AG08396 (cell line): Measurements from ENCODE around the gene GRID2.
A peak's percentile ranks its signal among the peaks of the same experiment; 100 is the strongest.
"Not testable (repeated sequence)": the region's sequence is repeated elsewhere in the genome, so short reads cannot be mapped to it uniquely, and the experiment has no call there.

ENCODE experiments used
- DNase-seq: peaks from one replicate; pipeline ENCODE4 v3.0.0; 2012; ENCODE audit warnings: low spot score, mixed read lengths

The GRID2 gene

GRCh38 chr4:92303621-92304027 is at the start of gene GRID2:
Gene GRID2 (plus strand): TSS chr4:92303966.
- peak; percentile 19 for DNase-seq

DNA sequence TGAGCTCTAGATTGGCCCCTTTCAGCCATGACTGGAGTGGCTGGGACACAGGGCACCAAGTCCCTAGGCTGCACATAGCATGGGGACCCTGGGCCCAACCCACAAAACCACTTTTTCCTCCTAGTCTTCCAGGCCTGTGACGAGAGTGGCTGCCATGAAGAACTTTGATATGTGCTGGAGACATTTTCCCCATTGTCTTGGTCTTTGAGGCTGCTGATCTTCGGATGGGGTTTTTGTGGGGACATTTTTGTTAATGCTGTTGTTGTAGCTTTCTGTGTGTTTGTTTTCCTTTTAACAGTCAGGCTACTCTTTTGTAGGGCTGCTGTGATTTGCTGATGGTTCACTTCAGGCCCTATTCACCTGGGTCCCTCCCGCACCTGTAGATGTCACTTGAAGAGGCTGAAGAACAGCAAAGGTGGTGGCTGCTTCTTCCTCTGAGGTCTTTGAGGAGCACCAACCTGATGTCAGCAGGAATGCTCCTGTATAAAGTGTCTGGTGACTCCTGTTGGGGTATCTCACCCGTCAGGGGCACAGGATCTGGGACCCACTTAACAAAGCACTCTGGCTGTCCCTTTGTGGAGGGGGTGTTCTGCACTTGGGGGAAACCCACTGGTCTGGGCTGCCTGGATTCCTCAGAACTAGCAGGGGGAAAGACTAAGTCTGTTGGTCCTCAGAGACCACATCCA is 49.6 kb upstream of the GRID2 start:
- DNase-seq = no peak

DNA sequence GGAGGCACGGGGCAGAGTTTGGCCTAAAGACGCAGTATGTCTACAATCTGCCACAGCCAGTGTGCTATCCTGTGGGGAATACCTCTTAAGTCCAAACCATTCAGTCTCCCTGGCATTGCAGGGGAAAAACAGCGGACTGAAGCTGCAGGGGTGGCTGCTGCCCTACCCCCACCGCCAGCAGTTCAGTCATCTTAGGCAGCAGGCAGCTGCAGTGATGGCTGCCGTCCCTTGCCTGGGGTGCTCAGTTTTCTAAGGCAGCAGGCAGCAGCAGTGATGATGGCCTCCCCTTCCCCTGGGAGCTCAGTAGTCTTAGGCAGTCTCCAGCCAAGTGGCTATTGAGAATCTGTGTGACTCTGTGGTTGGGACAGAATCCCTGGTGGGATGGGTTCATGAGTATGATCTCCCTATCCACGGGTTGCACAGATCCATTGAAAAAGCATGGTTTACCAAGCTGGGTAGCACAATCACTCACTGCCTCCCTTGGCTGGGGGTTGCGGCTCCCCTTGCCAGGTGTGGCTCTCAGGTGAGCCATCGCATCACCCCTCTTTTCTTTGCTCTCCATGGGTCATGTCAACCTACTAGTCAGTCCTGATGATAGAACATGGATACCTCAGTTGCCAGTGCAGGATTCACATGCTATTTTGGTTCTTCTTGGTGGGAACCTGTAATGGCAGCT is 48.9 kb upstream of the GRID2 start:
- DNase-seq = no peak

GRCh38 chr4:92255920-92256244 is 47.9 kb upstream of the GRID2 start:
- no peak for DNase-seq

- no peak for DNase-seq
Measured at GRCh38 chr4:92257931-92258857, 45.6 kb upstream of the GRID2 start.

DNA sequence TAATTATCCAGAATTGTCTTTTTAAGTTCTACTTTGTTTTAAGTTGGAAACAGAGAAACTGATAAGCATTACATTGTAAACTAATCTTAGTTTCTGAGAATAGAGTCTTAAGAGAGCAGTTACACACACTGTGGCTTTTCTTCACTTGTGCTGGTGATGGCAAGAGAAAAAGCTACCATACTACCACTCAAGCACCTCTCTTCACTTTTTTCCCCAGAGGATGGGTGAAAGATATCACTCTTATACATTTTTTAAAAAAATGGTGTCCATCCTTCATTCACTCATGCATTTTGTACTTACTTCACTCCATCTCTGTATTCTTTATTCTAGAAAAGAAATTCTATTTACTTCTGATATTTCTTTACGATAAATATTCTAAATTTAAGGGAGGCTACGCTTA is 42.5 kb upstream of the GRID2 start:
- no peak for DNase-seq

DNA sequence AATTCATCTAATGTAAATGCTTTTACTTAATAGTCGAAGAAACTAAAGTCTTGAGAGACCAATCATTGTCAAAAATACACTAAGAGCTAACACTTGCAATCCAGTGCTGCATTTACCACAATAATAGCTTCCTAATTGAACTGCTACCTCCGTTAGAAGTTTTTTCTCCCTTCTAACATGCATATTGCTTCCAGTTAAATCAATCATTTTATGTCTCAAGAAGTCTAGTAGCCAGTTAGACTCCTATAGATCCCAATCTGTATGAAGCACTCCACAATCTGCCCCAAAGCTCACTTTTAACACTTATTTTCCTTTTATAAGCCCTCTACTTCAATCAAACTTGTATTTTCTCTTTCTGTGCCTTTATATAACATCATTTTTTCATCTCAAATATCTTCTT is 41.4 kb upstream of the GRID2 start:
- no peak for DNase-seq

DNA sequence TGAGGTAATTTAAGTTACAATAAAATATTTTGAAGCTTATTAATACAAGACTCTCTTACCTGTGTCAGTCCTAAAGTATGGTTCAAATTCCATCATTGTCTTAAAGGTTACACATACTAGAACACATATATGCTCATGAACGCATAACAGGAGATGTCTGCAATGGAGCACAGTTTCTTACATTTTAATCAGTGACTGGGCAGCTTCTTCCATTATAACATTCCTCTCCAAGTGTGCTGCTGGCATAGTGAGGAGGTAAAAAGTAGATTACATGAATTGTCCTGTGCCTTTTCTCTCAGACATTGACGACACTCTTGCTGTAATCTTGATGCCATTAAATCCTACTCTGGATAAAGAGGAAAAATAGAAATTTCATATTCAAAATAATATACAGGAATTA is 40.8 kb upstream of the GRID2 start:
- no peak for DNase-seq

DNA sequence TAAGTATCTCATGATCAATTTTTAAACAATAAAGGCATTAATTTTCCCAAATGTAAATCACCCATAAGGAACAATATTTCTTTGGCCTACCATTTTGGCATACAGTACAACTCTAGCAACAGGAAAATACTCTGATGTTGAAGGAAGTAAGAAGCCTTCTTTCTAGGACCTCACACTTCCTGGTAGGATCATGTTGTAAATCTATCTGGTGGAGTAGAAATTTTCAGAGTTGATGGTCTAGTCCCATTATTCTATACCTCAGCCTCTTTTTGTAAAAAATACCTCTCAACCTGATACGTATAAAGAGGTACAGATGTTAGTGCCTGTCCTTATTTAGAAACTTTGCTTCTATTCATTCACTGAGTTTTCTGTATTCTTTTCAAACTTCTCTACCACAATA is 40.2 kb upstream of the GRID2 start:
- no peak for DNase-seq

DNA sequence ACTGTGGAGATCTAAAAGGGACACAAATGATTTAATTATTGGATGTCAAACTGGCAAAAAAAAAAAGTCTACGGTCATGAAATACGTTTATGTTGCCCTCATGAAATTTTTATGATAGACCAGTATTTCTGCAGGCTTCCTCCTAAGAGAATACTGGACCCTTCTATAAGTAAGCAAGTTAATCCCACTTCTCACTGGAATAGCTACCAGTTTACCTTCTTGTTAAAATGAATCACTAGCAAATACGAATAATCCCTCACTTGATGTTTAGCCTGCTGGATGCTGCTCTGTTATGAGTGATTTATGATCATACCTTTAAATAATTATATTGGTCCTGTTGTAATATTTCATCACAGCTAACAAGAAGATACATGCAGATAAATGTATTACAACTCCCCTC is 39.6 kb upstream of the GRID2 start:
- DNase-seq = no peak

GRCh38 chr4:92265021-92265420 is 38.7 kb upstream of the GRID2 start:
- DNase-seq = no peak

GRCh38 chr4:92265798-92266197 is 38.0 kb upstream of the GRID2 start:
- DNase-seq = no peak

DNA sequence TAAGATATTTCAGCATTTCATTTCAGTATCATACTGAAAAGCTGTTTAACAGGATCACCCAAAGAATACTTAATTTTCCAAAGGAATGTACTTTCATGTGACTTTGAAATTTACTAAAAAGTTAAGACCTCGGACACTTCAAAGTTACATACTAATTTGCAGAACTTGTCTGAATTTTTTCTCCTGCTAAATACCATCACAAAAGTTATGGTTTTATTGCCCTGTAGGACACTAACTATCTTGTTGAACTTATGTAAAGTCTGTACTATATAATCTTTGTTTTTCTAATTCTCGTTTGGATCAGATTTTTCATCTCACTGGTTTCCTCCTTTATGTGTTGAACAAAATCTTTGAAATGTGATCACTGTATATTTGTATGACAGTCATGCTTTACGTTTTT is 37.2 kb upstream of the GRID2 start:
- DNase-seq = no peak

DNA sequence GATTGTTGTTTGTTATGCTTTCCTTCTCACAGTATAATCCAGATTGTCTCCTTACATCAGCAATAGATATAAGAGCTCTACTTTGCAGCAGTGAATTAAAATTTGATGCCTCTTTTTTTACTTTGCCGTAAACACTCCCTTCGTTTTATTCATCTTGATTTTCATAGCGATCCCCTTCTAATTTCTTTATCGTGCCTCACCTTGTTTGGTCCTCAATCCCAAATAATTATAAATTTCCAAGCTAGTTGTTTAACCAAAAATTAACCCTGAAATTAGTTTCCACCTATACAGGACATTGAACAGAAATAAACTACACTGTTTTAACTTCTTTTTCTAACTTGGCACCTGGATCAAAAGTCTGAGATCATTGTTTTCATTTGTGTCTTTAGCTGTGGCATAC is 35.1 kb upstream of the GRID2 start:
- DNase-seq = no peak

DNA sequence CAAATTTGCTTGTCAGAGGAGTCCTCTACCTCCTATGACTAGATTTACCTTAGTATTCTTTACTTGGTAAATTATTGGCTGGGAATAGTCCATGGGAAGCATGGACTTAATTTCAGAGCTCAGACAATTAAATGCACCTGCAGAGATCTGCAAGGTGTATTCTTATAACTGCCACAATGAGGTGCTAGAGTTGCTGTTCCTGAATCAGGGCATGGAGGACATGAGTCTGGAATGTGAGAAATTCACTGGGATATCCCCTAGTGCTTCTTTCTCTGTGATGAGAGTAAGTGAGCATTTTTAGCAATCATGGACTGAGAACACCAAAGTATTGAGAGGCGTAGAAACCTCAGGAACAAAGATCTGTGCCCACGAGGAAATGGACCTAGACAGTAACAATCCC is 32.9 kb upstream of the GRID2 start:
- DNase-seq = no peak

- not testable (repeated sequence) for DNase-seq
Measured at GRCh38 chr4:92271551-92271950, 32.2 kb upstream of the GRID2 start.

DNA sequence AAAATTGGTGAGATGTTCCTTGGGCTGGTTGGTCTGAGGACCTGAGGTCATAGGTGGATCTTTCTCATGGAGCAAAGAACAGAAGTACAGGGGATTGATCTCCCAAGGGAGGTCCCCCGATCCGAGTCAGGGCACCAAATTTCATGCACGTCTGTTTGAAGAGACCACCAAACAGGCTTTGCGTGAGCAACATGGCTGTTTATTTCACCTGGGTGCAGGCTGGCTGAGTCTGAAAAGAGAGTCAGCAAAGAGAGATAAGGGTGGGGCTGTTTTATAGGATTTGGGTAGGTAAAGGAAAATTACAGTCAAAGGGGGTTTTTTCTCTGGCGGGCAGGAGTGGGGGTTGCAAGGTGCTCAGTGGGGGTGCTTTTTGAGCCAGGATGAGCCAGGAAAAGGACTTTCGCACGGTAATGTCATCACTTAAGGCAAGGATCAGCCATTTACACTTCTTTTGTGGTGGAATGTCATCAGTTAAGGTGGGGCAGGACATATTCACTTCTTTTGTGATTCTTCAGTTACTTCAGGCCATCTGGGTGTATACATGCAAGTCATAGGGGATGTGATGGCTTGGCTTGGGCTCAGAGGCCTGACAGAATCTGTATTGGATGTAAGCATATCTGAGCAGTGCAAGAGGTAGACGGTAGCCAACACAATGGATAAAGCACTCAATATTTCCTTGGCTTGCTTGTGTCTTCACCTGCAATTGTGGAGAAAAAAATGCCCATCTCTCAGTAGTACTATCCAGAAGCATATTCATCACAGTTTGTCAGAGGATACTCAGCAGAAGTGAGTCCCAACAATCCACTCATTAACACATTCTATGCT is 26.5 kb upstream of the GRID2 start:
- not testable (repeated sequence) for DNase-seq

DNA sequence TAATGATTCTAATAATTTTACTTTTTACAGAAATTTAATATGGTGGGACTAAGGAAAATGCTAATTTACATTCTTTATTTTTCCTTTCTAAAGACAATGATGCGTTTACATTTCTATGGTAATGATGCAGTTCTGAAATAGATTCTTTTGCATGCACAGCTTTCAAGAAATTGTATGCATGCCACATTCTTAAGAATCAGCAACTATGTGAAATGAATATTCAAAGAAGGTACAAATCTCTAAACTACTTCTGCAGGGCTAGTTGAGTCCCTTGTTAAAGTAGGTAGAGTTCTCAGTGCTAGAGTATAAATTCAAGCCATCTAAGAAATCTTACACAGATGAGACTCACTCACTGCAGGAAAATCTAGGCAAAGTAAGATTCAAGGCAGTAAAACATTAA is 24.5 kb upstream of the GRID2 start:
- no peak for DNase-seq

DNA sequence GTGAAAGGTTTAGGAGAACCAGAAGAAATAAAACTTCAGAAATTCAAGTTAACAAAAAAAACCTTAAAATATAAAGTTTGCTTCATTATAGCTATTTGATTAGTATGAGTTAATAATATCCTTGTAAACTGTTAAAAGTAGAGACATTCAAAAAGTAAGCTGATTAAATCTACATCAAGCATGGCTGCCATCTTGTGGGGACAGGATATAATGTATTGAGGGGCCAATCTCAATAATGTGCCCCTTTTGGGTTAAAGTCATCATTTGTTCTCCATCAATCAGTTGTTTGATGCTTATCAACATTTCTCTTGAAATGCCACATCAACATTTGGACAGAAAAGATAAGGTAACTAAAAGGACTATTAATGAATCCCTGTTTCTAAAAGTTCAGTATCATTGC is 4.6 kb upstream of the GRID2 start:
- DNase-seq = peak; percentile 7

DNA sequence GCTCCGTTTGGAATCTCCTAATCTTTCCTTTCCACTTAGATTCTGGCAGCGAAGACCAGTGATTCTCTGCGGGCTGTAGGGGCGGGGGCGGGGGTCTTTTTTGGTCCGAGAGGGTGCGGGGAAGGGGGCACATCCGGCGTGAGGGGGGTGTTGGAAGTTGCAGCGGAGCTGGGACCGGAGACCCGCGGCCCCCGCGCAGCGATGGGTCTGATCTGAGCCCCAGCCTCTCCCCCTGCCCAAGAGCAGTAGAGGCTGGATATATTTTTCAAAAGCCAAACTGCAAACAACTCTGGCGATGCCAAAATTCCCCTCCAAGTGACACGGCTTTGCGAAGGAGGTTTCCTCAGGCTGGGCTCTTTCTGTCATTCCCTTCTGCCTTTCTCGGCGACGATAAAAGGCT is 355 bp downstream of the GRID2 start:
- peak; percentile 7 for DNase-seq

GRCh38 chr4:92304606-92305005 is 840 bp downstream of the GRID2 start:
- DNase-seq = peak; percentile 7
